ENCODE measurements around the gene CYB561D1. TPM values are rescaled to one million over a fixed set of nuclear protein-coding genes. Genes with fewer than 3 reads are reported as not detected.

Gene CYB561D1
- total and polyA plus RNA-seq, 10 of the 15 experiments (the other 5 are each of a cell fraction or from before 2014, with no cell fraction given) = 0.68 to 9.0 (median 3.3) TPM

GRCh38 chr1:109527098-109527811 lies 33.4 kb downstream of the CYB561D1 start (continued):
- TF ChIP-seq TCF12 (IDR thresholded peaks at IDR 0.05; ENCODE audit: low read depth, low read length) (peak; percentile 70; the same call in 1 of the 2 replicates), SP1 (IDR thresholded peaks at IDR 0.05; ENCODE audit: low read depth, low read length) (peak; percentile 48), BCL3 (IDR thresholded peaks at IDR 0.05; ENCODE audit: borderline replicate concordance, insufficient read depth, low read depth, low read length, poor library complexity, severe bottlenecking) (no peak), CEBPZ (IDR thresholded peaks at IDR 0.05; ENCODE audit: low read depth, low read length) (no peak), NFYA (IDR thresholded peaks at IDR 0.05; ENCODE audit: borderline replicate concordance, low read depth, low read length) (no peak), HSF1 (IDR thresholded peaks at IDR 0.05; ENCODE audit: low read depth, low read length) (no peak), RAD21 (IDR thresholded peaks at IDR 0.05; ENCODE audit: insufficient read depth, low read depth, low read length) (no peak), HDGF (IDR thresholded peaks at IDR 0.05) (no peak), WRNIP1 (IDR thresholded peaks at IDR 0.05; ENCODE audit: borderline replicate concordance, low read depth, low read length) (no peak), ATF7 (IDR thresholded peaks at IDR 0.05; ENCODE audit: low read depth) (peak; percentile 65), SIN3A (IDR thresholded peaks at IDR 0.05; ENCODE audit: low read depth, low read length) (no peak), MLLT1 (IDR thresholded peaks at IDR 0.05) (peak; percentile 55; the same call in 1 of the 2 replicates), FOS (IDR thresholded peaks at IDR 0.05; ENCODE audit: borderline replicate concordance, extremely low read depth, insufficient read length) (no peak)
- TF ChIP-seq, protein P1, sequence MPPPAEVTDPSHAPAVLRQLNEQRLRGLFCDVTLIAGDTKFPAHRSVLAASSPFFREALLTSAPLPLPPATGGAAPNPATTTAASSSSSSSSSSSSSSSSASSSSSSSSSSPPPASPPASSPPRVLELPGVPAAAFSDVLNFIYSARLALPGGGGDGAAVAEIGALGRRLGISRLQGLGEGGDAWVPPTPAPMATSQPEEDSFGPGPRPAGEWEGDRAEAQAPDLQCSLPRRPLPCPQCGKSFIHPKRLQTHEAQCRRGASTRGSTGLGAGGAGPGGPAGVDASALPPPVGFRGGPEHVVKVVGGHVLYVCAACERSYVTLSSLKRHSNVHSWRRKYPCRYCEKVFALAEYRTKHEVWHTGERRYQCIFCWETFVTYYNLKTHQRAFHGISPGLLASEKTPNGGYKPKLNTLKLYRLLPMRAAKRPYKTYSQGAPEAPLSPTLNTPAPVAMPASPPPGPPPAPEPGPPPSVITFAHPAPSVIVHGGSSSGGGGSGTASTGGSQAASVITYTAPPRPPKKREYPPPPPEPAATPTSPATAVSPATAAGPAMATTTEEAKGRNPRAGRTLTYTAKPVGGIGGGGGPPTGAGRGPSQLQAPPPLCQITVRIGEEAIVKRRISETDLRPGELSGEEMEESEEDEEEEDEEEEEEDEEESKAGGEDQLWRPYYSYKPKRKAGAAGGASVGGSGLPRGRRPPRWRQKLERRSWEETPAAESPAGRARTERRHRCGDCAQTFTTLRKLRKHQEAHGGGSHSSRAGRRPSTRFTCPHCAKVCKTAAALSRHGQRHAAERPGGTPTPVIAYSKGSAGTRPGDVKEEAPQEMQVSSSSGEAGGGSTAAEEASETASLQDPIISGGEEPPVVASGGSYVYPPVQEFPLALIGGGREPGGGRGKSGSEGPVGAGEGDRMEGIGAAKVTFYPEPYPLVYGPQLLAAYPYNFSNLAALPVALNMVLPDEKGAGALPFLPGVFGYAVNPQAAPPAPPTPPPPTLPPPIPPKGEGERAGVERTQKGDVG (CRISPR knock-in tag; IDR thresholded peaks at IDR 0.05) = no peak
- TF ChIP-seq, protein P2, sequence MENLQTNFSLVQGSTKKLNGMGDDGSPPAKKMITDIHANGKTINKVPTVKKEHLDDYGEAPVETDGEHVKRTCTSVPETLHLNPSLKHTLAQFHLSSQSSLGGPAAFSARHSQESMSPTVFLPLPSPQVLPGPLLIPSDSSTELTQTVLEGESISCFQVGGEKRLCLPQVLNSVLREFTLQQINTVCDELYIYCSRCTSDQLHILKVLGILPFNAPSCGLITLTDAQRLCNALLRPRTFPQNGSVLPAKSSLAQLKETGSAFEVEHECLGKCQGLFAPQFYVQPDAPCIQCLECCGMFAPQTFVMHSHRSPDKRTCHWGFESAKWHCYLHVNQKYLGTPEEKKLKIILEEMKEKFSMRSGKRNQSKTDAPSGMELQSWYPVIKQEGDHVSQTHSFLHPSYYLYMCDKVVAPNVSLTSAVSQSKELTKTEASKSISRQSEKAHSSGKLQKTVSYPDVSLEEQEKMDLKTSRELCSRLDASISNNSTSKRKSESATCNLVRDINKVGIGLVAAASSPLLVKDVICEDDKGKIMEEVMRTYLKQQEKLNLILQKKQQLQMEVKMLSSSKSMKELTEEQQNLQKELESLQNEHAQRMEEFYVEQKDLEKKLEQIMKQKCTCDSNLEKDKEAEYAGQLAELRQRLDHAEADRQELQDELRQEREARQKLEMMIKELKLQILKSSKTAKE (IDR thresholded peaks at IDR 0.05; ENCODE audit: low read depth, poor library complexity, severe bottlenecking) = no peak
